Erythroblast (primary cell): ENCODE measurements around the gene CNTRL.

Source experiments
- GATA1 ChIP-seq: IDR thresholded peaks from 2 replicates; pipeline ENCODE4 v1.6.1; 2011; ENCODE audit warnings: low read depth, mild to moderate bottlenecking, control low read depth, low read length, moderate library complexity
- POLR2A ChIP-seq: IDR thresholded peaks from 2 replicates; pipeline ENCODE4 v1.6.1; 2011; ENCODE audit warnings: mild to moderate bottlenecking, low read length

GRCh38 chr9:121048618-121049017 is 26.1 kb upstream of the CNTRL start:
- no peak for TF ChIP-seq POLR2A
- TF ChIP-seq GATA1: no peak
